ENCODE measurements around the gene GRIA4.

GRIA4 gene

GRCh38 chr11:105790840-105791239 is 181.0 kb downstream of the GRIA4 start:
- DNase-seq = peak in 1 of 3 donors; percentile 1

GRCh38 chr11:105793092-105793491 is 183.2 kb downstream of the GRIA4 start:
- DNase-seq = no peak

GRCh38 chr11:105799263-105799662 is 189.4 kb downstream of the GRIA4 start:
- no peak for DNase-seq

GRCh38 chr11:105799728-105800462 is 190.0 kb downstream of the GRIA4 start:
- DNase-seq = no peak

- DNase-seq = no peak
Observed at GRCh38 chr11:105802390-105802789, 192.5 kb downstream of the GRIA4 start.

GRCh38 chr11:105811242-105811641 is 201.4 kb downstream of the GRIA4 start:
- no peak for DNase-seq

- DNase-seq = no peak
Observed at GRCh38 chr11:105821372-105821771, 211.5 kb downstream of the GRIA4 start.

GRCh38 chr11:105821781-105822180 is 211.9 kb downstream of the GRIA4 start:
- DNase-seq = no peak

- DNase-seq = no peak
Observed at GRCh38 chr11:105823495-105824033, 213.7 kb downstream of the GRIA4 start.

- no peak for DNase-seq
Observed at GRCh38 chr11:105824457-105825013, 214.7 kb downstream of the GRIA4 start.

- no peak for DNase-seq
Observed at GRCh38 chr11:105825141-105825540, 215.3 kb downstream of the GRIA4 start.

- DNase-seq = no peak
Observed at GRCh38 chr11:105827906-105828305, 218.0 kb downstream of the GRIA4 start.

GRCh38 chr11:105829084-105829483 is 219.2 kb downstream of the GRIA4 start:
- DNase-seq = peak; percentile 26 to 56 (median 29)

- no peak for DNase-seq
Observed at GRCh38 chr11:105834461-105834860, 224.6 kb downstream of the GRIA4 start.

GRCh38 chr11:105838668-105839384 is 229.0 kb downstream of the GRIA4 start:
- DNase-seq = no peak

GRCh38 chr11:105840391-105840790 is 230.5 kb downstream of the GRIA4 start:
- DNase-seq = no peak

- no peak for DNase-seq
Observed at GRCh38 chr11:105852403-105852802, 242.5 kb downstream of the GRIA4 start.

- DNase-seq = no peak
Observed at GRCh38 chr11:105854269-105854668, 244.4 kb downstream of the GRIA4 start.

- no peak for DNase-seq
Observed at GRCh38 chr11:105856954-105857353, 247.1 kb downstream of the GRIA4 start.

GRCh38 chr11:105857728-105858127 is 247.9 kb downstream of the GRIA4 start:
- DNase-seq = no peak

- no peak for DNase-seq
Observed at GRCh38 chr11:105858841-105859240, 249.0 kb downstream of the GRIA4 start.

GRCh38 chr11:105860105-105860504 is 250.2 kb downstream of the GRIA4 start:
- DNase-seq = no peak

GRCh38 chr11:105861225-105861624 is 251.4 kb downstream of the GRIA4 start:
- no peak for DNase-seq

Measured in suppressor macrophage treated with lipopolysaccharide for 1 hour (primary cell).